ENCODE results near the gene HOXB5. TPM values are rescaled to one million over a fixed set of nuclear protein-coding genes. Genes with fewer than 3 reads are reported as not detected.

Gene HOXB5
- total RNA-seq, 1 experiment from 2014 or later, result not detected

- no peak overlapping the region for H2BK120ac ChIP-seq (ENCODE audit: low read depth, low read length, poor library complexity, severe bottlenecking)
- no peak overlapping the region for H3K18ac ChIP-seq (ENCODE audit: insufficient read length, low read depth, low read length)
- no peak overlapping the region for H3K4me2 ChIP-seq (ENCODE audit: insufficient read depth, insufficient read length, low read length)
- H3K23ac ChIP-seq (ENCODE audit: insufficient read length, low read depth, low read length), result no peak overlapping the region
- H3K9ac ChIP-seq (ENCODE audit: extremely low read depth, insufficient read length, low read length), result no peak overlapping the region
- H2AFZ ChIP-seq (ENCODE audit: low read length), result no peak overlapping the region
- Mint-ChIP-seq H3K36me3 (ENCODE audit: insufficient read depth in 1 of 3, low read depth in 3 of 3) (peaks cover 0 to 2% (median 0%) of the 10 kb centered on the region in 3 experiments; a peak in 1 of 7 replicates), H3K27ac (no peak overlapping the region), H3K4me3 (no peak overlapping the region), H3K4me1 (peaks cover 7 to 17% of the 10 kb centered on the region in 2 experiments), H3K9me3 (peaks cover 3 to 14% of the 10 kb centered on the region in 2 experiments; a peak in 2 of 5 replicates), H3K27me3 (ENCODE audit: low read depth) (peaks cover 100% of the 10 kb centered on the region)
- no peak overlapping the region for H2BK12ac ChIP-seq (ENCODE audit: insufficient read length, low read depth, low read length)
- H3K14ac ChIP-seq (ENCODE audit: insufficient read depth, low read length), result no peak overlapping the region
- no peak overlapping the region for H4K8ac ChIP-seq (replicated peaks; ENCODE audit: insufficient read length, low read depth, low read length)
- TF ChIP-seq, protein P1, sequence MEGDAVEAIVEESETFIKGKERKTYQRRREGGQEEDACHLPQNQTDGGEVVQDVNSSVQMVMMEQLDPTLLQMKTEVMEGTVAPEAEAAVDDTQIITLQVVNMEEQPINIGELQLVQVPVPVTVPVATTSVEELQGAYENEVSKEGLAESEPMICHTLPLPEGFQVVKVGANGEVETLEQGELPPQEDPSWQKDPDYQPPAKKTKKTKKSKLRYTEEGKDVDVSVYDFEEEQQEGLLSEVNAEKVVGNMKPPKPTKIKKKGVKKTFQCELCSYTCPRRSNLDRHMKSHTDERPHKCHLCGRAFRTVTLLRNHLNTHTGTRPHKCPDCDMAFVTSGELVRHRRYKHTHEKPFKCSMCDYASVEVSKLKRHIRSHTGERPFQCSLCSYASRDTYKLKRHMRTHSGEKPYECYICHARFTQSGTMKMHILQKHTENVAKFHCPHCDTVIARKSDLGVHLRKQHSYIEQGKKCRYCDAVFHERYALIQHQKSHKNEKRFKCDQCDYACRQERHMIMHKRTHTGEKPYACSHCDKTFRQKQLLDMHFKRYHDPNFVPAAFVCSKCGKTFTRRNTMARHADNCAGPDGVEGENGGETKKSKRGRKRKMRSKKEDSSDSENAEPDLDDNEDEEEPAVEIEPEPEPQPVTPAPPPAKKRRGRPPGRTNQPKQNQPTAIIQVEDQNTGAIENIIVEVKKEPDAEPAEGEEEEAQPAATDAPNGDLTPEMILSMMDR (conservative IDR thresholded peaks at IDR 0.05), result no peak
- no peaks in the 10 kb centered on the region for H3K79me1 ChIP-seq (ENCODE audit: insufficient read depth, low read depth, low read length, poor library complexity, severe bottlenecking)
- no peak overlapping the region for H2BK15ac ChIP-seq (ENCODE audit: low read depth, low read length)
- no peak overlapping the region for H3T11ph ChIP-seq (ENCODE audit: low read length)
- H4K5ac ChIP-seq (ENCODE audit: insufficient read length, low read depth, low read length), result no peak overlapping the region
- no peaks in the 10 kb centered on the region for H3K9me3 ChIP-seq (ENCODE audit: control insufficient read depth, low read depth, low read length)
- H3K4ac ChIP-seq (ENCODE audit: low read depth, low read length), result no peak overlapping the region
- no peaks in the 10 kb centered on the region; the same call in 1 of the 2 replicates for H3K4me1 ChIP-seq (ENCODE audit: insufficient read depth, low read length)
- no peak overlapping the region for H4K91ac ChIP-seq (ENCODE audit: insufficient read length, low read depth, low read length)
- whole genome bisulfite sequencing (ENCODE audit: extremely low coverage, insufficient read length, low lambda C conversion rate), result no CpG with 5 or more reads among the region's 5 CpGs
- no peak overlapping the region for H3K56ac ChIP-seq (ENCODE audit: insufficient read length, low read depth, low read length)
- H3K79me2 ChIP-seq (ENCODE audit: insufficient read depth, low read length), result no peaks in the 10 kb centered on the region
- no peak overlapping the region for H2BK5ac ChIP-seq (ENCODE audit: insufficient read length, low read length)
- DNase-seq, result no peak
- no peak overlapping the region for H3K27ac ChIP-seq (ENCODE audit: insufficient read length, low read depth, low read length)
- no peak overlapping the region for H2AK5ac ChIP-seq (ENCODE audit: insufficient read length, low read length)
- H3K27me3 ChIP-seq (ENCODE audit: insufficient read depth, low read length), result peaks cover 99% of the 10 kb centered on the region
- peaks cover 5% of the 10 kb centered on the region for H3K23me2 ChIP-seq (ENCODE audit: insufficient read length, low read depth, low read length, poor library complexity, severe bottlenecking)
- H2BK20ac ChIP-seq (ENCODE audit: low read depth, low read length, poor library complexity, severe bottlenecking), result no peak overlapping the region
- no peaks in the 10 kb centered on the region for H4K20me1 ChIP-seq (ENCODE audit: control insufficient read depth, insufficient read depth, insufficient read length)
These were observed 30.5 kb upstream of the HOXB5 start for GRCh38 chr17:48624118-48624517.
